Activated CD8-positive, alpha-beta memory T cell treated with anti-CD3 and anti-CD28 coated beads, Interleukin-2, amount 50 U/mL, for 24 hours (primary cell): Measurements from ENCODE around the gene LARP4B.

ENCODE experiments used
- DNase-seq: peaks from one replicate; pipeline ENCODE4 v3.0.0-alpha.2; 2020; ENCODE audit errors: extremely low read depth

Gene LARP4B

GRCh38 chr10:924524-924859 lies 7.0 kb downstream of the LARP4B start:
- DNase-seq: no peak

- no peak for DNase-seq
These were observed 7.5 kb downstream of the LARP4B start for GRCh38 chr10:923844-924523.

GRCh38 chr10:921471-922414 lies 9.8 kb downstream of the LARP4B start:
- DNase-seq: no peak

- no peak for DNase-seq
These were observed 11.1 kb downstream of the LARP4B start for GRCh38 chr10:920450-920849.

- no peak for DNase-seq
These were observed 12.0 kb downstream of the LARP4B start for GRCh38 chr10:919481-919880.

- no peak for DNase-seq
These were observed 13.5 kb downstream of the LARP4B start for GRCh38 chr10:917999-918398.

- DNase-seq: no peak
These were observed 14.1 kb downstream of the LARP4B start for GRCh38 chr10:917416-917720.

- no peak for DNase-seq
These were observed 14.6 kb downstream of the LARP4B start for GRCh38 chr10:916716-917415.

- DNase-seq: no peak
These were observed 21.7 kb downstream of the LARP4B start for GRCh38 chr10:909831-910230.

- no peak for DNase-seq
These were observed 25.5 kb downstream of the LARP4B start for GRCh38 chr10:905972-906371.

GRCh38 chr10:905503-905902 lies 26.0 kb downstream of the LARP4B start:
- no peak for DNase-seq

GRCh38 chr10:904403-904802 lies 27.1 kb downstream of the LARP4B start:
- no peak for DNase-seq

GRCh38 chr10:898141-898540 lies 33.4 kb downstream of the LARP4B start:
- DNase-seq: no peak

- no peak for DNase-seq
These were observed 34.5 kb downstream of the LARP4B start for GRCh38 chr10:896982-897381.

- no peak for DNase-seq
These were observed 36.2 kb downstream of the LARP4B start for GRCh38 chr10:895324-895723.

- no peak for DNase-seq
These were observed 52.6 kb downstream of the LARP4B start for GRCh38 chr10:878895-879294.

GRCh38 chr10:878333-878759 lies 53.2 kb downstream of the LARP4B start:
- DNase-seq: no peak

- DNase-seq: no peak
These were observed 55.1 kb downstream of the LARP4B start for GRCh38 chr10:876438-876837.

GRCh38 chr10:873020-873419 lies 58.5 kb downstream of the LARP4B start:
- no peak for DNase-seq

- no peak for DNase-seq
These were observed 59.5 kb downstream of the LARP4B start for GRCh38 chr10:871951-872403.

- no peak for DNase-seq
These were observed 60.8 kb downstream of the LARP4B start for GRCh38 chr10:870564-871166.

GRCh38 chr10:869171-869570 lies 62.3 kb downstream of the LARP4B start:
- no peak for DNase-seq
